Duodenal mucosa (tissue), 2 donors: ENCODE measurements around the gene CD300E.

Source experiments
- H3K27ac ChIP-seq: one replicate; pipeline ENCODE4 v1.7.0; 2013; ENCODE audit warnings: low read depth, low read length
- H3K27me3 ChIP-seq, 2 donors: one replicate each; pipeline ENCODE4 v1.7.0; 2013; ENCODE audit warnings: low read length in 2 of 2, control low read depth in 1 of 2; ENCODE audit not compliant: insufficient read depth in 2 of 2, control insufficient read depth in 1 of 2
- H3K36me3 ChIP-seq, 2 donors: one replicate each; pipeline ENCODE4 v1.7.0; 2013; ENCODE audit warnings: low read length in 2 of 2, control low read depth in 1 of 2; ENCODE audit not compliant: insufficient read depth in 2 of 2, control insufficient read depth in 1 of 2
- H3K4me1 ChIP-seq, 2 donors: one replicate each; pipeline ENCODE4 v1.7.0; 2013; ENCODE audit warnings: low read length in 2 of 2, control low read depth in 1 of 2; ENCODE audit not compliant: insufficient read depth in 2 of 2, control insufficient read depth in 1 of 2
- H3K4me3 ChIP-seq, 2 donors: one replicate each; pipeline ENCODE4 v1.7.0; 2013; ENCODE audit warnings: low read length in 2 of 2, low read depth in 1 of 2
- H3K9ac ChIP-seq, 2 donors: one replicate each; pipeline ENCODE4 v1.7.0; 2013; ENCODE audit warnings: low read length in 2 of 2, low read depth in 1 of 2
- H3K9me3 ChIP-seq, 2 donors: one replicate each; pipeline ENCODE4 v1.7.0; 2013; ENCODE audit warnings: low read length in 2 of 2, control low read depth in 1 of 2; ENCODE audit not compliant: control insufficient read depth in 1 of 2

CD300E gene

DNA sequence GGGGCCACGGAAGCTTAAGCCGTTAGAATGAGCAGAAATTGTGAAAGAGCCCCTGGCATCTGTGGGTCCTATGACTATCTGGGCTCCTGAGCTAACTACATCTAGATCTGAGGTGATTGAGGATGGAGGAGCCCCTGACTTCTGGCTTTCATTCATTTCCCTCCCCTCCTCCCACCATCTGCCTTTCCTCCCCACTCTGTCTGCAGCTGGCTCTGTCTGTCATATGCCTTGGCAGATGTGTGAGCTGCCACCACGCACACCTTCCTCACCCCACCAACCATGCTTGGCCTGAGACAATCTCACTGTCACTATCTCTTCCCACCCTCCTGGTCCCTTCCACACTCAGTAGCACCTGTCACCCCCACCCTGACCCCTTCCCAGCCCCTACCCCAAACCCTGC, 5.1 kb downstream of the CD300E start:
- no peak overlapping the region for H3K9ac ChIP-seq
- no peaks in the 10 kb centered on the region for H3K4me1 ChIP-seq
- H3K27me3 ChIP-seq: peaks cover 0 to 4% of the 10 kb centered on the region in 2 donors
- no peaks in the 10 kb centered on the region for H3K9me3 ChIP-seq
- no peak overlapping the region for H3K27ac ChIP-seq
- H3K36me3 ChIP-seq: no peaks in the 10 kb centered on the region
- no peak overlapping the region for H3K4me3 ChIP-seq

DNA sequence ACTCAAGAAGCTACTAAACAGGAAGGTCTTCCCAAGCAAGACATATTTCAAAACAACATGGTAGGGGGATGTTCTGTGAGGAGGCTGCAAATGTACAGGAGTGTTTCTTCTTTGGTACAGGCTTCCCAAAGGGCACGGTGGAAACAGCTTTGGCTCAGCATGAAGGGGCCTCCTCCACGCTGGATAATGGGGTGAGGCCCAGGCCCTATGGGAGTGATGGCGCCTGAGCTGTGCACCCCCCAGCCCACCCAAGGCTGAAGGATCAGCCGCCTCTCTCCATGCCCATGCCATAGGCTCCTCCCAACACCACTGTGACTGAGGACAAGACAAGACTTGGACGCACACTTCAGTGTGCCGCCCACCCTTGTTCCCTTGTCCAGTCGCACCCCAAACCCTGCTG, 6.8 kb downstream of the CD300E start:
- Histone ChIP-seq H3K36me3 (no peaks in the 10 kb centered on the region), H3K27ac (no peak overlapping the region), H3K9ac (no peak overlapping the region), H3K4me3 (no peak overlapping the region), H3K9me3 (no peaks in the 10 kb centered on the region), H3K27me3 (peaks cover 0 to 4% of the 10 kb centered on the region in 2 donors), H3K4me1 (no peaks in the 10 kb centered on the region)

DNA sequence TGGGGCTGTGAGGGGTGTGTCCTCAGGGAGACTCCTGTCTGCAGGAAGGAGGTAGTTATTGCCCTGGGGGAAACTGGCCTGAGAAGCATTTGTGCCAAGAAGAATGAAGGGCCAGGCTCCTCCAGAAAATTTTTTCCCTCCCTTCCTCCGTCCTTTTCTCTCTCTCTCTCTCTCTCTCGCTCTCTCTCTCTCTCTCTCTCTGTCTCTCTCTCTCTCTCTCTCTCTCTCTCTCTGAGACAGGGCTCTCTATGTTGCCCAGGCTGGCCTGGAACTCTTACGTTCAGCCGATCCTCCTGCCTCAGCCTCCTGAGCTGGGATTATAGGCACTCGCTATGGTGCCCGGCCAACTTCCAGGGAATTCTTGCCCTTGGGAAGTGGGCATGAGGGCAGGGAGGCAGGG, 11.5 kb downstream of the CD300E start:
- H3K27ac ChIP-seq: no peak overlapping the region
- H3K9me3 ChIP-seq: no peaks in the 10 kb centered on the region
- H3K4me3 ChIP-seq: no peak overlapping the region
- no peak overlapping the region for H3K9ac ChIP-seq
- H3K4me1 ChIP-seq: no peaks in the 10 kb centered on the region
- H3K27me3 ChIP-seq: peaks cover 0 to 6% of the 10 kb centered on the region in 2 donors
- no peaks in the 10 kb centered on the region for H3K36me3 ChIP-seq

DNA sequence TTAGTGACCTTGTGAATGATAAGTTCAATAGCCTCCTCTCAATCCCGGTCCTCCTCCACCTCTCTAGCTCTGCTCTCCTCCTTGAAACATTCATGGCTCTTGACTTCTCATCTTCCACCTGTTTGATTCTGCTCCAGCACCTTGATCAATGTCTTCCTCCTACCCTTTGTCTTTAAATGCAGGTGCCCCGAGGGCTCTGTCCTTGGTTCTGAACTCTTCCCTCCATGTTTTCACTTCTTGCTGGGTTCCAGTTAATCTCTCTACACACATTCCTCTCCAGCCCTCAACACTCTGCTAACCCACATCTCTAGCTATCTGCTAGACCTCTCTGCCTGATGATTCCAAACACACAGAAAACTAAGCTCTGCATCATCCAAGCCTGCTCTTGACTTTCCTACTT, 13.4 kb downstream of the CD300E start:
- no peaks in the 10 kb centered on the region for H3K4me1 ChIP-seq
- H3K9me3 ChIP-seq: no peaks in the 10 kb centered on the region
- no peak overlapping the region for H3K4me3 ChIP-seq
- peaks cover 0 to 9% of the 10 kb centered on the region in 2 donors for H3K27me3 ChIP-seq
- H3K27ac ChIP-seq: no peak overlapping the region
- no peak overlapping the region for H3K9ac ChIP-seq
- H3K36me3 ChIP-seq: no peaks in the 10 kb centered on the region

DNA sequence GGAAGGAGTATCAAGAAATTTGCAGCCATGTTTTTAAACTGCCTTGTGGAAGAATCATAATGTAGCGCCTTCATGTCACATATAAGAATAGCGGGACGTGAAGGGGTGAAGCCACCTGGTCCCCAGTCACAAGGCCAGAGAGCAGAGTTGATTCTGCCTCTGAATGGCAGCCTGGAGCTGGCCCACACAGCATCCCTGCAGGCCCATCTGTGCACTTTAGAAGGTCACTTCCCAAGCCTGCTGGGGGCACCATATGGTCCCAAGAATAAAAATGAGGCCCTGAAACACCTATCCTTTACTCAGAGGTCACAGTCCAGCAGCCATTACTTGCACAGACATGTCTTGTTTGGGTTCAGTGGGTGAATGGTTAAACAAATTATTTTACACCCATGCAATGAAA, 15.0 kb downstream of the CD300E start:
- no peaks in the 10 kb centered on the region for H3K4me1 ChIP-seq
- H3K36me3 ChIP-seq: no peaks in the 10 kb centered on the region
- peaks cover under 1 to 12% of the 10 kb centered on the region in 2 donors for H3K27me3 ChIP-seq
- no peak overlapping the region for H3K4me3 ChIP-seq
- H3K27ac ChIP-seq: no peak overlapping the region
- H3K9ac ChIP-seq: no peak overlapping the region
- H3K9me3 ChIP-seq: no peaks in the 10 kb centered on the region

DNA sequence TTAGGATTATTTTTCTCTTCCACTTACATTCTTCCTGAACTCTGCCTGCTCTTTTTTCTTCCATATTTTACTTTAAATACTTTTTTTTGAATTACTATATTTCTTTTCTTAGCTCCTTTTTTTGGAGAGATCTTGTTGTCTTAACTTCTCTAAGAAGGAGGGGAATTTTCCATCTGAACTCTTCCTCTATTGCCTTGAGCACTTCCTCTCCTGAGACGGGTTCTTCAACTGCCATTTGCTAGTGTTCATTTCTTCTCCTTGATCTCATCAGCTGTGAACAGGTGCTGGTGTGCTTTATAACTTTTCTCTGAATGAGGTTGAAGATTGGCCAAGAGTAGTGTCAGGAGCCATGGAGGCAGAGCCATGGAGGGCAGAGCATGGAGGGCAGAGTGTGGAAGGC, 16.3 kb downstream of the CD300E start:
- Histone ChIP-seq H3K9me3 (no peaks in the 10 kb centered on the region), H3K9ac (no peak overlapping the region), H3K4me3 (no peak overlapping the region), H3K4me1 (no peaks in the 10 kb centered on the region), H3K27ac (no peak overlapping the region), H3K27me3 (peaks cover 9 to 12% of the 10 kb centered on the region in 2 donors), H3K36me3 (no peaks in the 10 kb centered on the region)

DNA sequence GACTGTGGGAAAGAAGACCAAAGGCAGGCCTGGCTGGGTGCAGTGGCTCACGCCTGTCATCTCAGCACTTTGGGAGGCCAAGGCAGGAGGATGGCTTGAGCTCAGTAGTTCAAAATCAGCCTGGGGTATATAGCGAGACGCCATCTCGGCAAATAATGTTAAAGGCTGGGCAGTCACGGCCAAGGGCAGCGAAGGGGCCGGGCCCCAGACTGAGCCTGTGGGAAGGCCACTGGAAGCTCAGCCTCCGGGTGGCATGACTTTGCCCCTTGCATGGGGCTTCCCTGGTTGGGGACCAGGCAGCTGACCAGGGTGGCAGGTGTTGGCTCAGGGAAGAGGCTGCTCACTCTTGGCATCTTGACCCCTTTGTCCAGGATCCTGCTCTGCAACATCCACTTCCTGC, 17.5 kb downstream of the CD300E start:
- H3K27me3 ChIP-seq: peaks cover 10 to 12% of the 10 kb centered on the region in 2 donors
- no peaks in the 10 kb centered on the region for H3K36me3 ChIP-seq
- no peak overlapping the region for H3K4me3 ChIP-seq
- H3K27ac ChIP-seq: no peak overlapping the region
- no peaks in the 10 kb centered on the region for H3K9me3 ChIP-seq
- no peaks in the 10 kb centered on the region for H3K4me1 ChIP-seq
- H3K9ac ChIP-seq: no peak overlapping the region

DNA sequence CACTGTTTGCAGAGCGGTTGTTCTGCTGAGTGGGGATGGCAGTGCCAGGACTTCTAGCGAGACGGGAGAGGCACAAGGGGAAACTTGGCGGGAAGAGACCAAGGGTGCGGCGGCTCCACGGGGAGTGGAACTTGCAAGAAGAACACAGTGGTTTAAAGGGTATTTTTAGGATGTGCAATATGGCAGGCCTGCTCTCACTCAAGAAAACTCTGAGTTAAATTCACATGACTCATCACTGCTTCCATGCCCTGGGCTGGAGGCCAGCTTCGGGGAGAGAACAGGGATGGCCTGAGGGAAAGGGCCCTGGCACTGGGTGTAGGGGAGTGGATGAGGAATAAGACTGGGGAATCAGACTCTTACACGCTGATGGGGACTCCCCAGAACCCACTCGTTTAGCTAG, 18.2 kb downstream of the CD300E start:
- no peaks in the 10 kb centered on the region for H3K9me3 ChIP-seq
- no peak overlapping the region for H3K27ac ChIP-seq
- peaks cover 10 to 12% of the 10 kb centered on the region in 2 donors for H3K27me3 ChIP-seq
- no peaks in the 10 kb centered on the region for H3K4me1 ChIP-seq
- no peak overlapping the region for H3K9ac ChIP-seq
- H3K4me3 ChIP-seq: no peak overlapping the region
- no peaks in the 10 kb centered on the region for H3K36me3 ChIP-seq

DNA sequence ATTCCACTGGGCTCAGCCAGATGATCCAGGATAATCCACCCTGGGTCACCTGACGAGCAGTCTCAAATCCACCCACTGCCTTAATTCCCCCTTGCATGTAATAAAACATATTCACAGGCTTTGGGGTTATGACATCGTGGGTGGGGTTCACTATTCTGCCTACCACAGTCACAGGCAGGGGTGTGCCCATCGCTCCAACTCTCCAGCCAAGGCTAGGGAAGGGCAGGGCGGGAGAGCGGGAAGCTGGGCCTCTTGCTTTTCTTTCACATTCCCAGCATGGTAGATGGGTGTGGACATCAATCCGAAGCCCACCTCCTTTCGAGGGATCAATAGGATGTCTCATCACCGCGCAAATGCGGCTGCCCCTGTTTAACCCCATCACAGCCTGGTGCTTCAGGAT, 18.8 kb downstream of the CD300E start:
- Histone ChIP-seq H3K36me3 (no peaks in the 10 kb centered on the region), H3K9ac (no peak overlapping the region), H3K4me1 (no peaks in the 10 kb centered on the region), H3K4me3 (no peak overlapping the region), H3K9me3 (no peaks in the 10 kb centered on the region), H3K27me3 (peaks cover 10 to 12% of the 10 kb centered on the region in 2 donors), H3K27ac (no peak overlapping the region)

DNA sequence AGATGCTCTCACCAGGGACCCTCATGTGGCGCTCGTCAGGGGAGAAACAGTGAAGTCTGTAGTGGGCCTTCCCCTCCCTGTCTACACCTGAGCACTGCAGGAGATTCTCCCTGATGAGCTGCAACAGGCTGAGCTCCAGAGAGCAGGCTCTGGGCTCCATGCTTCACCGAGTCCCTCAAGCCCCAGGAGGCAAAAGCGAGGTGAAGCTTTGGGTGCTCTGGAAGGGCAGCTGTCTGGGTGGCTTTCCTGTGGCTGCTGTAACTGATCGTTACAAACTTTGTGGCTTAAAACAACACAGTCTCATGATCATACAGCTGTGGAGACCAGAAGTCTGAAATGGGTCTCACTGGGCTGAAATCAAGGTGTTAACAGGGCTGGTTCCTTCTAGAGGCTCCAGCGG, 19.3 kb downstream of the CD300E start:
- Histone ChIP-seq H3K9ac (no peak overlapping the region), H3K27me3 (peaks cover 10 to 12% of the 10 kb centered on the region in 2 donors), H3K36me3 (no peaks in the 10 kb centered on the region), H3K4me1 (no peaks in the 10 kb centered on the region), H3K27ac (no peak overlapping the region), H3K4me3 (no peak overlapping the region), H3K9me3 (no peaks in the 10 kb centered on the region)

DNA sequence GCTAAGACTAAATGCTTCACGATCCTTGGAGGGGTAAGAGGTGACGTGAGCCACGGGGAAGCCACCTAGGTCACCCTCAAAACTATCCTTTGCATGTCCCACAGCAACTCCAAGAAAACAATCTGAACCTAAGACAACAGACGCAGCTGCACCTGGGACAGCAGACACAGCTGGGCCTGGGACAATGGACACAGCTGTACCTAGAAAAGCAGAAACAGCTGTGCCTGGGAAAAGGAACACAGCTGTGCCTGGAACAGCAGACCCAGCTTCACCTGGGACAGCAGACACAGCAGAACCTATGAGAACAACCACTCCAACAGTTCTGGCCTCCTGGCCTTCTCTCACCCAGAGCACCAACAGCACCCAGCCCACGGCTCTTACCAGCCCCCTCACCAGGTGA, 19.8 kb downstream of the CD300E start:
- H3K27ac ChIP-seq: no peak overlapping the region
- H3K9me3 ChIP-seq: no peaks in the 10 kb centered on the region
- no peaks in the 10 kb centered on the region for H3K36me3 ChIP-seq
- H3K4me1 ChIP-seq: no peaks in the 10 kb centered on the region
- no peak overlapping the region for H3K9ac ChIP-seq
- no peak overlapping the region for H3K4me3 ChIP-seq
- H3K27me3 ChIP-seq: peaks cover 11 to 12% of the 10 kb centered on the region in 2 donors
